ENCODE results near the gene ARHGAP26.

GRCh38 chr5:143201589-143201988 lies 431.4 kb downstream of the ARHGAP26 start:
- no peak for TF ChIP-seq POLR2A (IDR thresholded peaks at IDR 0.05)
- TF ChIP-seq CTCF (IDR thresholded peaks at IDR 0.05): no peak

Measured in lower leg skin (tissue), 3 donors.